ENCODE measurements around the gene MPST. TPM values are rescaled to one million over a fixed set of nuclear protein-coding genes. Genes with fewer than 3 reads are reported as not detected.
"Not testable (repeated sequence)": the region's sequence is repeated elsewhere in the genome, so short reads cannot be mapped to it uniquely, and the experiment has no call there.

Gene MPST
- total RNA-seq, 1 donor from 2014 or later = 58.8 TPM

GRCh38 chr22:37069319-37069718 lies 49.8 kb downstream of the MPST start:
- peaks cover 8% of the 10 kb centered on the region for H3K27me3 Mint-ChIP-seq (ENCODE audit: unreplicated experiment)
- H3K36me3 Mint-ChIP-seq (ENCODE audit: unreplicated experiment) = no peaks in the 10 kb centered on the region
- DNase-seq = no peak
- H3K9me3 Mint-ChIP-seq (ENCODE audit: unreplicated experiment) = peaks cover 4% of the 10 kb centered on the region
- no peak overlapping the region for H3K4me3 Mint-ChIP-seq (ENCODE audit: unreplicated experiment)
- H3K4me1 Mint-ChIP-seq (ENCODE audit: low read depth, unreplicated experiment) = peaks cover 6% of the 10 kb centered on the region
- no peak overlapping the region for H3K27ac Mint-ChIP-seq (ENCODE audit: unreplicated experiment)
- TF ChIP-seq CTCF (IDR thresholded peaks at IDR 0.05; ENCODE audit: partially characterized antibody, unreplicated experiment) = no peak

DNA sequence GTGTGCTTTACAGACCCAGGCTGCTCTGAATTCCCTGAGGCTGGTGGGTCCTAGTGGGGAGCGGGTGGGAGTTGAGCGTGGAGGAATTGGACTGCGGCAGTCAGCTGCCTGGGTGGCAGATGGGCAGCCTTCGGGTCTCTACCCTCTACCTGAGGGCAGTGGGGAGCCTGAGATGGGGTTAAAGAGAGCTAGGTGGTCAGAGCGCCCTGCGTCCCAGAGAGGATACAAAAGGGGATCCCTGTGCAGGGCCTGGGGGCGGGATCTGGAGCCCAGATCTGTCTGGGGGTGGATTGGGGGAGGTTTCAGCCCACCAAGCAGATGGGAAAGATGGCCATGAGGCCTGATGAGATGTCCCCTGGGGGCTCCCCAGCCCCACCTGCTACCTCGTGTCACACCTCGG lies 50.2 kb downstream of the MPST start:
- H3K4me1 Mint-ChIP-seq (ENCODE audit: low read depth, unreplicated experiment) = peaks cover 6% of the 10 kb centered on the region
- no peak for TF ChIP-seq CTCF (IDR thresholded peaks at IDR 0.05; ENCODE audit: partially characterized antibody, unreplicated experiment)
- no peak overlapping the region for H3K4me3 Mint-ChIP-seq (ENCODE audit: unreplicated experiment)
- H3K36me3 Mint-ChIP-seq (ENCODE audit: unreplicated experiment) = no peaks in the 10 kb centered on the region
- peak overlapping the region; percentile 24 for H3K27ac Mint-ChIP-seq (ENCODE audit: unreplicated experiment)
- peaks cover 8% of the 10 kb centered on the region for H3K27me3 Mint-ChIP-seq (ENCODE audit: unreplicated experiment)
- no peak for DNase-seq
- H3K9me3 Mint-ChIP-seq (ENCODE audit: unreplicated experiment) = peaks cover 4% of the 10 kb centered on the region

GRCh38 chr22:37070334-37070733 lies 50.8 kb downstream of the MPST start:
- Mint-ChIP-seq H3K4me1 (ENCODE audit: low read depth, unreplicated experiment) (peaks cover 6% of the 10 kb centered on the region), H3K27me3 (ENCODE audit: unreplicated experiment) (peaks cover 8% of the 10 kb centered on the region), H3K4me3 (ENCODE audit: unreplicated experiment) (no peak overlapping the region), H3K36me3 (ENCODE audit: unreplicated experiment) (no peaks in the 10 kb centered on the region), H3K27ac (ENCODE audit: unreplicated experiment) (no peak overlapping the region), H3K9me3 (ENCODE audit: unreplicated experiment) (peaks cover 4% of the 10 kb centered on the region)
- no peak for DNase-seq
- TF ChIP-seq CTCF (IDR thresholded peaks at IDR 0.05; ENCODE audit: partially characterized antibody, unreplicated experiment) = no peak

DNA sequence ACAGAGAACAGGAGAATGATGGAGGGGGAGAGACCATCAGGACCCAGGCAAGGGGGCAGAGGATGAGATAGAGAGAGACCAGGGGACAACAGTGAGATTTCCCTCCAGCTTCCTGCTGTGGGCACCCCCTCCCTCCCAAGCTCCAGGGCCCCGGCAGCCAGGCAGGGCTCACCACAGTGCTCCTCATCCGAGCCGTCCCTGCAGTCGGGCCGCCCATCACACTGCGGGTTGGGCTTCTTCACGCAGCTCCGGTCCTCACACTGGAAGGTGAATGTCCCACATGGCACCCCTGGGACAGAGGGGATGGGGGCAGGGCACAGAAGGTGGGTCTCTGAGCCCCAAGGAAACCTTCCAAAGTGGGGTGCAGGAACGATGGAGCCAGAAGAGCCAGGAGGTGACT lies 51.2 kb downstream of the MPST start:
- H3K4me1 Mint-ChIP-seq (ENCODE audit: low read depth, unreplicated experiment) = peaks cover 5% of the 10 kb centered on the region
- DNase-seq = no peak
- no peak for TF ChIP-seq CTCF (IDR thresholded peaks at IDR 0.05; ENCODE audit: partially characterized antibody, unreplicated experiment)
- peaks cover 8% of the 10 kb centered on the region for H3K27me3 Mint-ChIP-seq (ENCODE audit: unreplicated experiment)
- H3K27ac Mint-ChIP-seq (ENCODE audit: unreplicated experiment) = no peak overlapping the region
- peaks cover 4% of the 10 kb centered on the region for H3K9me3 Mint-ChIP-seq (ENCODE audit: unreplicated experiment)
- H3K36me3 Mint-ChIP-seq (ENCODE audit: unreplicated experiment) = no peaks in the 10 kb centered on the region
- no peak overlapping the region for H3K4me3 Mint-ChIP-seq (ENCODE audit: unreplicated experiment)

GRCh38 chr22:37071850-37072592 lies 52.5 kb downstream of the MPST start:
- H3K4me3 Mint-ChIP-seq (ENCODE audit: unreplicated experiment); H3K27ac Mint-ChIP-seq (ENCODE audit: unreplicated experiment); H3K4me1 Mint-ChIP-seq (ENCODE audit: low read depth, unreplicated experiment); H3K36me3 Mint-ChIP-seq (ENCODE audit: unreplicated experiment); DNase-seq; H3K27me3 Mint-ChIP-seq (ENCODE audit: unreplicated experiment); H3K9me3 Mint-ChIP-seq (ENCODE audit: unreplicated experiment): not testable (repeated sequence)
